Transverse colon (tissue), 4 donors: ENCODE results near the gene PRIMA1.

Experiments
- CTCF ChIP-seq, 5 experiments: fragments of 200-600 bp in 3 of 5; fragments of 450-650 bp in 2 of 5; sonication (generic) in 3 of 5; IDR thresholded peaks; 1 replicate in 2 of 5; 2 replicates in 3 of 5; pipeline ENCODE4 v1.5.1; 2016 to 2017; ENCODE audit warnings: antibody characterized with exemption in 5 of 5, inconsistent platforms in 3 of 5, mild to moderate bottlenecking in 2 of 5, moderate library complexity in 1 of 5
- EP300 ChIP-seq: sonication (generic); formaldehyde crosslinking; IDR thresholded peaks from one replicate; pipeline ENCODE4 v1.6.1; 2017; ENCODE audit warnings: antibody characterized with exemption, low read depth
- POLR2A ChIP-seq: fragments of 450-650 bp; IDR thresholded peaks from one replicate; pipeline ENCODE4 v1.6.1; 2016; ENCODE audit warnings: antibody characterized with exemption, mild to moderate bottlenecking, moderate library complexity
- POLR2AphosphoS5 ChIP-seq, 3 donors: sonication (generic); formaldehyde crosslinking; IDR thresholded peaks; one replicate each; pipeline ENCODE4 v1.6.1; 2016; ENCODE audit warnings: antibody characterized with exemption in 3 of 3

- no peak for TF ChIP-seq POLR2A
- no peak for TF ChIP-seq POLR2AphosphoS5 (IDR thresholded peaks at IDR 0.05)
- no peak for TF ChIP-seq CTCF (IDR thresholded peaks at IDR 0.05)
- no peak for TF ChIP-seq EP300
These were observed 112.6 kb downstream of the PRIMA1 start for GRCh38 chr14:93675651-93676050.
